GM19328 (cell line): ENCODE data around the gene ISOC2.
"Not testable (repeated sequence)": the region's sequence is repeated elsewhere in the genome, so short reads cannot be mapped to it uniquely, and the experiment has no call there.

Experiments
- ATAC-seq: cut with Tn5 transposase; IDR thresholded peaks from one replicate; pipeline ENCODE4 v1.9.1; 2021; ENCODE audit warnings: mild to moderate bottlenecking, moderate library complexity; ENCODE audit not compliant: unreplicated experiment

ISOC2 gene

DNA sequence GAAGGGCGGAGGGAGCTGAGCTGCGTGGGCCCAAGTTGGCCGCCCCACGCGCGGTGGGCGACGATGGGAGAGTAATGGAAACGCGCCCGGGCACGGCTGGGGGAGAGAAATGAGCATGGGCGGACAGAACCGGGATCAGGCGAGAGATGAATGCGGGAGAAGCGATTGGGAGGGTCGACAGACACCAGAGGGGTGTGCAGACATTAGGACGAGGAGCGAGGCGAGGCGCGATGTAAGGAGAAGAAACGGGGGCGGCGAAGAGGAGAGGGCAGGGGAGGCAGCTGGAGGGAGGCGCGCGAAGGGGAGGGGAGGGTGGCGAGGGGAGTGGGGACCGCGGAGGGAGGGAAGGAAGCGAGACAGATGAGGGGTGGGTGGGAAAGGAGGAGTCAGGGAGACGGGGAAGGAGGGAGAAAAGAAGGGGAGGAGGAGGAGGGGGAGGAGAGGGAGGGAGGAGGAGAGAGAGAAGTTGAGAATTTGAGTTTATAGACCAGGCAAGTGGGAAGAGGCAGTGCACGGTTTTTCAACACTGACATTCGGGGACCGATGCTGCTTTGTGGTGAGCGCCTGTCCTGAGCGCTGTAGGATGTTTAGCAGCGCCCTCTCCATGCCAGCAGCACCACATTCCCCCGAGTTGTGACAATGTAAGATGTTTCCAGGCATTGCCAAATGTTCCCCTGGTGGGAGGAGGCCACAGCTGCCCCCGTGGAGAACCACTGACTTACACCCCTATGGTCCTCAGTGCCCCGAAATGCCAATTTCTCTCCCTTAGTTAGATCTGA, 18.2 kb downstream of the ISOC2 start, which contains the start of gene SHISA7:
SHISA7 (minus strand) TSS at position 256 of the 779 bp plus-strand sequence. CDS start 437 bp downstream, outside the sequence.
- ATAC-seq: no peak

DNA sequence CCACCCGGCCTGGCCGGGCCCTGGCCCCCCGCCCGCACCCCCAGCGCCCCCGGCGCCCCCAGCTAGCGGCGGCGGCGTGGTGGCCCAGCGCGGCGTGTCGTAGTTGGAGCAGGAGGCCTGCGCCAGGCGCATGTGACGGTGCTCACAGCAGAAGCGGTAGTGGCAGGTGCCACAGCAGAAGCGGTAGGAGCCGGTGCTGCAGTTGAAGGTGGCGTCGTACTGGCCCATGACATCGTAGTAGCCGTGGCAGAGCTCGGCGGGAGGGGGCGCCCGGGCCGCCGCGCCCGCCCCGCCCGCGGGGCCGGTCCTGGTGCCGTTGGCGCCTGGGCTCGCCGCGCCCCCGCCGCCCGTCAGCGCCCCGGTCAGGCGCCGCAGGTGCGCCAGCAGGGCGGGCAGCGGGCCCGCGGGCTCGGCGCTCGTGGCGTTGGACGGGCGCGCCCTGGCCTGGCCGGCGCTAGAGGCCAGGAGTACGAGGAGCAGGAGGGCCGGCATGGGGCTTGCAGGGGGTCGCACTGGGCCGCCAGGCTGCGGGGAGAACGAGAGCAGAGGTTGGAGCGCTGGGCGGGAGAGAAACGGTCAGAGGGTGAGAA, 19.0 kb downstream of the ISOC2 start:
- no peak for ATAC-seq

DNA sequence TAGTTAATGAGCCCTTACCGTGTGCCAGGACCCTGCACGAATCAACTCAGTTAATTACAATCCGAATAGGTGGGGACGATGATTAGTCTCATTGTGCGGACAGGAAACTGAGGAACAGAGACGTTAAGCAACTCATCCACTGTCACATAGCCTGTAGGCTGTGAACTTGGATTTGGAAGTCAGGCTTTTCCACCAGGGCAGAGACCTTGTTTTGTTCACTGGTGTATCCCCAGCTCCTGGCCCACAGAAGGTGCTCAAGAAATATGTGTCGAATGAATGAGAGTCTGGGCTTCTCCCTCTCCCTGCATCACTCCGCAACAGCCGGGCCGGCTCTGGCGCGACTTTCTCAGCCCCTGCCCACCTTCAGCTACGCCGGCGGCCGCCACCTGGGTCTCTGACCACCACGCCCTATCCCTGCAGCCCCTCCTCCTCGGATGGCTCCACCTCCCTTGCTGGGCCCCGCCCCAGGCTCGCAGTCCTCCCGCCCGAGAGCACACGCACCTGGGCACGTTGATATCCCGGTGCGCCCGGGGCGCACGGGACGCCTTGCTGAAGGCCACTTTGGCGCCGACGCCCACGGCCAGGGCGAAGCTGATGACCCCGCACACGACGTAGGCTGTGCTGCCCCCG, 19.6 kb downstream of the ISOC2 start:
- ATAC-seq: no peak

DNA sequence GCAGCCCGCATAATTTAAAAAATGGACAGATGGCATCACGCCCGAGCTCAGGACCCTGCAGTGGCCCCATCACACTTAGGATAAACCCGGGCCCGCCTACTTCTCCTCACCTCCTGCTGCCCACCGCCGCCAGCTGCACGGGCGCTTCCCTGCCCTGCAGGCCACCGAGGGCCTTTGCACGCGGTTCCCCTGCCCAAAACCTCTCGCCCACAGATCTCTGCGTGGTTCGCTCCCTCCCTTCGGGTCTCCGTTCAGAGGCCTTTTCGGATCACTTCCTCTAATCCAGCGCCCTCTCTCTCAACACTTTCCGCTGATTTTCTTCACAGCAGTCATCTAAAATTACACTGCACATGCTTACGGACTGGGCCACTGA, 20.1 kb downstream of the ISOC2 start:
- no peak for ATAC-seq

DNA sequence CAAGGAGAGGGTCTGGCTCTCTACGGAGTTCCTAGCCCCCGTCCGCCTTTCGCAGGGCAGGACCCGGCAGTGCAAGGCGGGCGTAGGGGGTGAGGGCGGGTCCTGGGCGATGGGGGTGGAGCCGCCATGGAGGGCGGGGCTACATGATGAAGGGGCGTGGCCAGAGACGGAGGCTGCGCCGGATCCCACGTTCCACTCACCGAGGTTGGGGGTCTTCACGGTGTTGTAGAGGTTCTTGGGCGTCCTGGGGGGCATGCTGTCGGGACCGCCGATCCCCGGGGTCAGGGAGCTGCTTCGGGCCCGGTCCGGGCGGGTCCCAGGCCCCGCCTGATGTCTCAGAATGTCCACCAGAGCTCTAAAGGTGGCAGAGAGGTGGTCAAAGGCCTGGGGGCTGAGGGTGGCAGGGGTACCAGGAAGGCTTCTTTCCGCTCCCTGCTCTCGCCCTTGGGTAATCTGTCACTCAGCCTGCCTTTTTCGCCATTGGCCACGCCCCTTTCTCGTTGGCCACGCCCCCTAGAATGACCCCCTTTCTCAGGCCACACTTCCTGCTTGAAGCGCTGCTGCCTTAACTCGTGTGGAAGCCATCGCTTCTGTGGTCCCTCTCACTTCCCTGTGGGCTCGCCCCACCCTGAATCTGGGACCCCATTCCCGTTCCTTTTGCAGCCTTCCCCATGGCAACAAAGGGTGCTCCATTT, 20.9 kb downstream of the ISOC2 start:
- ATAC-seq: no peak

DNA sequence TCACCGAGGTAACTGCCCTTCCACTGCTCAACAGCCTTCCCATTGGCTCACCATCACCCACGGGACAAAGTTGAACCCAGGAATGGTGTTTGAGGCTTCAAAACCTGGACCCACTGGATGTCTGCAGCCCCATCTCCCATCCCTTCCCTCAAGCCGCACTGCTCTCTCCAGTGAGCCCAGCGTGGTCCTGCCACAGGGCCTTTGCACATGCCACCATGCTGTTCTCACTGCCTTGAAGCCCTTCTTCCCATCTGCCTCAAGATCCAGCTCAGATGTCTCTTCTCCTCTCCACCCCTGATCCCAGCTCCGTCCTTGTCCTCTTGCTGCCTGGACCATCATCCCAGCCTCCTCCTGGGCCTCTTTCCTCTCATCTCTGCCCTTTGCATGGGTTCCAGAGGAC, 22.4 kb downstream of the ISOC2 start:
- ATAC-seq: no peak

DNA sequence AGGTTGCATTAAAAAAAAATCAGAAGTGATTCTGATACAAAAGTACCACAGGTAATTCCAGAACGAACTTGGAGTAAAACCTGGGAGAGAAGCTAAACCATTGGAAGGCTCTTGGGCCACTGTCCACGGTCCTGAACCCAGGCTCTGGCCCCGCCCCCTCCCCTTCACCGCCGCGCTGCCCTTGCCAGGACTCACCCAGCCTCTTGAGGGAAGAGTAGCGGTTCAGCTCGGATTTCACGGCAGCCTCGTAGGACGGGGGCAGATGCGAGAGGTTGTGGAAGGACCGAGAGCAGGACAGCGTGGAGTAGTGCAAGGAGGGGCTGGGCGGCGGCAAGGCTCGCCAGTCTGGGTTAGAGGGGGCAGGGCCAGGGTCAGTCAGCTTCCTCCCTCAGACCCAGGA, 24.0 kb downstream of the ISOC2 start:
- ATAC-seq: no peak

DNA sequence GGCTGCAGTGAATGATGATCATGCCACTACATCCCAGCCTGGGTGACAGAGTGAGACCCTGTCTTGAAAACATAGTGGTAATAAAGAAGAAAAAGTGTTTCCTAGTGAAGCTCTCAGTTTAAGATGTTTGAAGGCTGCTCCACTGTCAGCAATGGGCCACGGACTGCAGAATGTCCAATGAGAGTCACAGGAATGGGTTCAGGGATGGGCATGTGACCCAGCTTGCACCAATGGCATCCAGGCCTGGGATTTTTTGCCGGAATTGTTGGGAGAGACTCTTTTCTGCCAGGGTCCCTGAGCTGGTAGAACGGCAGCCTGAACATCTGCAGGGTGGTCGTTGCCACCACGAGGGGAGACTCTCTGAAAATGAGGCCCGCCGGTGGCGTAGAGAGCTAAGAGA, 24.6 kb downstream of the ISOC2 start:
- no peak for ATAC-seq

DNA sequence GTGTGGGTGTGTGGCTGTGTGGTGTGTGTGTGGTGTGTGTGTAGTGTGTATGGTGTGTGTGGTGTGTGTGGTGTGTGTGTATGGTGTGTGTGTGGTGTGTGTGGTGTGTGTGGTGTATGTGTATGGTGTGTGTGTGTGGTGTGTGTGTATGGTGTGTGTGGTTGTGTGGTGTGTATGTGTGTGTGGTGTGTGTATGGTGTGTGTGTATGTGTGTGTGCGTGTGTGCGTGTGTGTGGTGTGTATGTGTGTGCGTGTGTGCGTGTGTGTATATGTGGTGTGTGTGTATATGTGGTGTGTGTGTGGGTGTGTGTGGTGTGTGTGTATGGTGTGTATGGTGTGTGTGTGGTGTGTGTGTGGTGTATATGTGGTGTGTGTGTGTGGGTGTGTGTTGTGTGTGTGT, 26.4 kb downstream of the ISOC2 start:
- ATAC-seq: no peak

DNA sequence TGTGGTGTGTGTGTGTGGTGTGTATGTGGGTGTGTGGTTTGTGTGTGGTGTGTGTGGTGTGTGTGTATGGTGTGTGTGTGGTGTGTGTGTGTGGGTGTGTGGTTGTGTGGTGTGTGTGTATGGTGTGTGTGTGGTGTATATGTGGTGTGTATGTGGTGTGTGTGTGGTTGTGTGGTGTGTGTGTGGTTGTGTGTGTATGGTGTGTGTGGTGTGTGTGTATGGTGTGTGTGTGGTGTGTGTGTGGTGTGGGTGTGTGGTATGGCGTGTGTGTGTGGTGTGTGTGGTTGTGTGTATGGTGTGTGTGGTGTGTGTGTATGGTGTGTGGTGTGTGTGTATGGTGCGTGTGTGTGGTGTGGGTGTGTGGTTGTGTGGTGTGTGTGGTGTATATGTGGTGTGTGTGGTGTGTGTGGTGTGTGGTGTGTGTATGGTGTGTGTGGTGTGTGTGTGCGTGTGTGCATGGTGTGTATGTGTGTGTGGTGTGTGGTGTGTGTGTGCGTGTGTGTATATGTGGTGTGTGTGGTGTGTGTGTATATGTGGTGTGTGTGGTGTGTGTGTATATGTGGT, 27.0 kb downstream of the ISOC2 start:
- no peak for ATAC-seq

DNA sequence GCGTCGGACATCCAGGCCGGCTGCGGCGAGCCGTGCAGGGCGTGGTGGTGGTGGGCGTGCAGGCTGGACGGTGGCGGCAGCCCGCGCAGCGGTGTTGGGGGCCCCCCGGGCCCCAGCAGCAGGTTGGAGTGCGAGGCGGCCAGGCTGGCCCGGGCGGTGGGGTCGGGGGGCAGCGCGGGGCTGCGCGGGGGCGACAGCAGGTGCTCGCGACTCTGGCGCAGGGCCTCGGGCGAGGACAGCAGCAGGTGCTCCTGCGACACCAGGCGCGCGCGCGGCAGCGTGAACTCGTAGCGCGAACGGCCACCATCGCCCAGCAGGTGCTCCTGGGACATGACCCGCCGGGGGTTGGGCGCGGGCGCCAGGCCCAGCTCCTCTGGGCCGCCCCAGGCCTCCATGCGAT, 28.1 kb downstream of the ISOC2 start:
- ATAC-seq: no peak

DNA sequence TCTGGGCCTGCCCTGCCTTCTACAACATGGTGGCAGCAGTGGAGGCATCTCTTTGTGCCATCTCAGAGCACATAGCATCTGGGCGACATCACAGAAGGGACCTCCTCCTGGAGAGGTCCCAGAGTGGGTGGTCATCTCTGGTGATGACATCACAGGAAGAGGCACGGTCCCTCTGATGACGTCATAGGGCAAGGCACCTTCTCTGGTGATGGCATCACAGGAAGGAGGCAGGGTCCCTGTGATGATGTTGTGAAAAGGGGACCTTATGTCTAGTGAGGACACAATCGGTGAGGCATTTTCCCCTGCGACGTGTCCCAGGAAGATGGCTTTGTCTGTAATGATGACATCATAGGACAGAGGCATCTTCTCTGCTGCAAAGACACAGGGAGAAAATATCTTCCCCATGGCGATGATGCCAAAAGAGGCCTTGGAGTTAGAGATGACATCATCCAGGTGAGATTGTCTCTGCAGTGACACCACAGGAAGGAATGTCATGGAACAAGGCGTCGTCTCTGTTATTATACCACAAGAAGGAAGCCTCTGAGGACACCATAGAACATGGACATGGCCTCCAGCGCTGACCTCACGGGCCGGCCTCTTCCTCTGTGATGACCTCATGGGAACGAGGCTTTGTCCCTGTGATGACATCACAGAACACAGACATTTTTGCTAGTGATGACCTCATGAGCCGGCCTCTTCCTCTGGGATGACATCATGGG, 29.0 kb downstream of the ISOC2 start:
- no peak for ATAC-seq

DNA sequence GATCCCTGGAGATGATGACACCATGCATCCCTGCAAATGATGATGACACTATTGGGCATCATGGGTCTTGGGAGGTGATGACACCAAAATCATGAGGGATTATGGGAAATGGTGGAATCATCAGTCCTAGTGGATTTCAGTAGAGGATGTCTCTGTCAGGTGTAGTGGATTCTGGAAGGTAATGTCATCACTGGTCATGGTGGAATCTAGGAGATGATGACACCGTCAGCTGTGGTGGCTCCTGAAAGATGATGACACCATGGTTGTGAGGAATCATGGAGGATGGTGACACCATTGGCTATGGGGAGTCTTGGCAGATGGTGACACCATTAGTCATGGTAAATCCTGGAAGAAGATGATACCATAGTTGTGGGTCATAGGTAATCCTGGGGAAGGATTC, 30.3 kb downstream of the ISOC2 start:
- no peak for ATAC-seq

DNA sequence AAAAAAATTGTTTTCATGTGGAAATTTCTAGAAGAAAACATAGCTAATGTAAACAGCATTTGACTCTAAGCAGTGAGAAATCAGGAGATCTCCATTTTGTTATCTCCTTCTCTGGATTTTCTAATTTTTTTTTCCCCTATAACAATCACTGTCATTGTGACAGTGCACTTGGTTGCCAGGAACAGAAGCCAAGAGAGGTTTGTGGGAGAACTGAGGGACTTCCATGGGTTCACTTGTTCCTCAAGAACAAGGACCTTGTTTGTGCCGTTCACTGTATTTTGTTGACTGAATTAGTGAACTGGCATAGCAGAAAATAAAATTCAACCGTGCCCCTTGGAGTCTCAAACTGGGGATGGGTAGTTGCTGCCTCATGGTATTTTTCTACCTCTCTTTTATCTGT, 35.4 kb downstream of the ISOC2 start:
- no peak for ATAC-seq

DNA sequence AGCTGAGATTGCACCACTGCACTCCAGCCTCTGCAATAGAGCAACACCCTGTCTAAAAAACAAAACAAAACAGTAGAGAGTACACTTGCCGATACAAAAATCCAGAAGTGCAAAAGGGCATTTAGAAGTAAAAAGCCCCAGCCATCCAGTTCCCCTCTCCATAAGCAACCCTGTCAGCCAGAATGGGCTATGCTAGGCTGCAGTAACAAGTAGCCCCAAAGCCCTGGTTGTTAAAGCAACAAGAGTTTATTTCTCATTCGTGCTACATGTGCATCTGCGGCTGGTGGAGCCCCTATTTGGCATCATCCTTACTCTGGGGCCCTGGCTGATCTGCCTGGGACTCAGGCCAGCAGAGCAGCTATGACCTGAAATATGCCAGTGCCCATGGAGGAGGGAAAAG, 36.9 kb downstream of the ISOC2 start:
- no peak for ATAC-seq

DNA sequence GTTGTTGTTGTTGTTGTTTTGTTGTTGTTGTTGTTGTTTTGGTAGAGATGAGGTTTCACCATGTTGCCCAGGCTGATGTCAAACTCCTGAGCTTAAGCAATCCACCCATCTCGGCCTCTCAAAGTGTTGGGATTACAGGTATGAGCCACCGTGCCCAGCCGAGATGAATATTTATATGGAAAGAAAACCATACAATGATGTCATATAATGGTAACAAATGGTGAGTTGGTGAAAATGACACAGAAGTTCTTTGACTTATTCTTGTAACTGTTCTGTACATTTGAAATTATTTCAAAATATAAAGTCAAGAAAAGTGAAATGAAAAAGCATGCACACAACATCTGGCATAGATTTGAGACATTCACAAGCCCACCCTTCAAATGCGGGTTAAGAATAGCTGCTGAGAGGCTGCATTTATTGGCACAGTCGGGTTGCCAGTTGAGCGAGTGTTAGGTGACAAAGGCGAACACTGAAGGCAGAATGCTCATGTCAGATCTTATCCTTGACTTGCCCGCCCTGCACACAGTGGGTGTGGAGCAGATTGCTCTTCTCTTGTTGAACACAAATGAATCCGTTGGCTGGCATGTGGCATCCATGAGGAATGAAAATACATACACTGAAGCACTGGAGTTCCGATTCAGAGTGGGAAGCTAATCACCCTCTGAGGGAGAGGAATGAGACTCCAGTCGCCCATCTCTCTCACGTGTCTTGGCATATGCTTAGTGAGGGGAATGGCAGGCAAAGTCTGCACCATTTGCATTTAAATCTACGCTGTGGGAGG, 38.0 kb downstream of the ISOC2 start:
- no peak for ATAC-seq

DNA sequence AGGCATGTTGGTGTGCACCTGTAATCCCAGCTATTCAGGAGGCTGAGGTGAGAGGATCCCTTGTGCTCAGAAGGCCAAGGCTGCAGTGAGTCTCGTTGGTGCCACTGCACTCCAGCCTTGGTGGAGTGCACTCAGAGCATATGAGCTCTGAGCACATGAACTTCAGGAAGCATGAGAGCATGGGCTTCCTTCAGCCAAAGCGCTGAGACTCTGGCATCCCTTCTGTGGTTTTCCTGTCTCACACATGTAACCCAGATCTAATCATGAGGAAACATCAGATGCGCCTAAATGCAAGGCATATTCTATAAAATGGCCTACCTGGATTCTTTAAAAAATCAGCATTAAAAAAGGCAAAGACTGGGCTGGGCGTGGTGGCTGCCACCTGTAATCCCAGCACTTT, 40.2 kb downstream of the ISOC2 start:
- ATAC-seq: not testable (repeated sequence)

DNA sequence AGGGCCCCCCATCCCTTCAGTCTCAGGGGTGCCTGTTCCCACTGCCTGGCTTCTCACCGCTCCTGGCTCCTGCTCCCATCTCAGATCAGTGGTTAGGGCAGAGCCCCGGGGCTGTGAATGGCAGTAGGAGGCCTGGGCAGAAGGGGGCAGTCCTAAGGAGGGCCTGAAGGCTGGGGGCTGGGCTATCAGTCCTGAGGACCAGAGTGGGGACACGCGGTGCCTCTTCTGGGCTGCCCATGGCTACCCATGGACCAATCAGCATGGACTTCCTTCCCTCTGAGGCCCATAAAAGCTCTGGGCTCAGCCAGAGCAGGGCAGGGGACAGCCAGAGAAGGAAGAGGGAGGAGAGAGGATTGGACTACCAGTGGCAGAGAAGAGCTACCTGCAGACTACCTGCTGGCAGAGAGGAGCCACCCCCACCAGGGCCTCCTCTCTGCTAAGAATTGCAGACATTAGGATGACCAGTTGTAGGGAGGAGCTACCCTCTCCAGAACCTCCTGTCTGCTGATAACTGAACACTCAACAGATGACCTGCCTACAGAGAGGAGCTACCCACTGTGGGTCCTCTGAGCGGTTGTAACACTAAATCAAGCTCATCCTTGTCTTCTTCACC, 41.7 kb downstream of the ISOC2 start:
- no peak for ATAC-seq

DNA sequence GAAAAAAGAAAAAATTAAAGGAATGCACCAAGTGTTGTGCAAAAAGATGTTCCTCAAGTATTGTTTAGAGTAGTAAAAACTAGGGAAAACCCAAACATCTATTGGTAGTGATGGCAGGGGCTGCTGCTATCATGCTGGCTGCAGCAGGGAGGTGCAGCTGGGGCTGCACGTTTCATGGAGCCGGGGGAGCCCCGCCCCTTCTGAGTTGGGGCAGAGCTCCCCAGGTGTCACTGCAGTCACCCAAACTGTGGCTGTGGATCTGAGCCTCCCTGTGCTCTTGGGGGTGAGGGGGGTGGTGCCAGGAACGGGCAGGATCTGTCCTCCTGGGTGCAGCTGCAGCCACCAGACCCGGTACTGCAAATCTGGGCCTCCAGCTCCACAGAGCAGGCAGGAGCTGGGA, 42.3 kb downstream of the ISOC2 start:
- ATAC-seq: no peak

DNA sequence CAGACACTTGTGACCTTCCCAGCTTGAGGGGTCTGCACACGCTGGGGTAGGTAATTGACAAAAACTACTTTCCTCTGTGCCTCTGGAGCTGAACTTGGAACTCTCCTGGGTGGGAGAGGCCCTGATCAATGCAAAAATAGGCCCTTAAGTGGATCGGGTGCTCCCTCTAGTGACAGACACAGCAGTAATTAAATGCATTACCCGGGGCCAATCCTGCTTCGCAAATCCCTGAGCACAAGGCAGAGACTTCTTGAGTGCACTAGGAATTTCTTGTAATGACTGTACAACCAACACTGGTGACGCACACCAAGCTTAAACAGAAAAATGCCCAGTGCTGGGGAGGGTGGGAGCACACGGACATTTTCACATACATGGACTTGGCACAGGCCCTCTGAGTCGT, 43.3 kb downstream of the ISOC2 start:
- ATAC-seq: no peak
